Measurements from ENCODE around the gene KCNK10.

DNA sequence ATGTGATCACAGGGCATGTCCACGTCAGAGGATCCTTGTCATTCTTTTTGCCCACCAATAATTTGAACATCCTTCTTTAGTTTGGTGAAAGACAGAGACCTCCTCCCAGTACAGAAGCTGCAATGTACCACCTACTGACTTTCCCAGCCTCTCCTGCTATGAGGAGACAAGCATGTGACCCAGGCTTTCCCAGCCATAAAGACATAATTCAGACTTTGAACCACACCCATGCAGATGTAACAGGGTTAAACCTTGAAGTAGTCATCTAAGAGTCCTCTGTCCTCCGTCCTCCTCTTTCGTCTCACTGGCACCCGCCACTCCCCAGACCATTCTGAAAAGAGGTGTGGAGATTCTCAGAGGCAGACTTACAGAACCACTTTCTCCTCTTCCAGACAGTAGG is 120.8 kb downstream of the KCNK10 start:
- TF ChIP-seq POLR2AphosphoS5 (IDR thresholded peaks at IDR 0.05; ENCODE audit: low read depth, low read length): no peak
- TF ChIP-seq CREB1 (IDR thresholded peaks at IDR 0.05): no peak
- no peak for TF ChIP-seq POLR2A (IDR thresholded peaks at IDR 0.05; ENCODE audit: control extremely low read depth in 1 of 2, low read depth in 2 of 2, low read length in 2 of 2)
- TF ChIP-seq, protein P1, sequence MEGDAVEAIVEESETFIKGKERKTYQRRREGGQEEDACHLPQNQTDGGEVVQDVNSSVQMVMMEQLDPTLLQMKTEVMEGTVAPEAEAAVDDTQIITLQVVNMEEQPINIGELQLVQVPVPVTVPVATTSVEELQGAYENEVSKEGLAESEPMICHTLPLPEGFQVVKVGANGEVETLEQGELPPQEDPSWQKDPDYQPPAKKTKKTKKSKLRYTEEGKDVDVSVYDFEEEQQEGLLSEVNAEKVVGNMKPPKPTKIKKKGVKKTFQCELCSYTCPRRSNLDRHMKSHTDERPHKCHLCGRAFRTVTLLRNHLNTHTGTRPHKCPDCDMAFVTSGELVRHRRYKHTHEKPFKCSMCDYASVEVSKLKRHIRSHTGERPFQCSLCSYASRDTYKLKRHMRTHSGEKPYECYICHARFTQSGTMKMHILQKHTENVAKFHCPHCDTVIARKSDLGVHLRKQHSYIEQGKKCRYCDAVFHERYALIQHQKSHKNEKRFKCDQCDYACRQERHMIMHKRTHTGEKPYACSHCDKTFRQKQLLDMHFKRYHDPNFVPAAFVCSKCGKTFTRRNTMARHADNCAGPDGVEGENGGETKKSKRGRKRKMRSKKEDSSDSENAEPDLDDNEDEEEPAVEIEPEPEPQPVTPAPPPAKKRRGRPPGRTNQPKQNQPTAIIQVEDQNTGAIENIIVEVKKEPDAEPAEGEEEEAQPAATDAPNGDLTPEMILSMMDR (IDR thresholded peaks at IDR 0.05; ENCODE audit: control extremely low read depth in 1 of 3, insufficient read depth in 1 of 3, low read depth in 1 of 3, low read length in 3 of 3): no peak
- TF ChIP-seq GABPA (IDR thresholded peaks at IDR 0.05; ENCODE audit: borderline replicate concordance, insufficient read depth, low read length): no peak
- TF ChIP-seq MAFK (IDR thresholded peaks at IDR 0.05; ENCODE audit: low read depth, low read length): no peak
- no peak for TF ChIP-seq SRF (IDR thresholded peaks at IDR 0.05; ENCODE audit: low read depth, low read length)
- TF ChIP-seq HDAC2 (IDR thresholded peaks at IDR 0.05; ENCODE audit: borderline replicate concordance in 1 of 2, low read depth in 2 of 2, low read length in 2 of 2): no peak
- TF ChIP-seq FOSL1 (IDR thresholded peaks at IDR 0.05; ENCODE audit: insufficient read depth, low read depth, low read length): no peak
- no peak for TF ChIP-seq EGR1 (IDR thresholded peaks at IDR 0.05; ENCODE audit: borderline replicate concordance, low read depth, low read length)

Measured in H1 (cell line).